Esophagus muscularis mucosa (tissue), 4 donors: ENCODE results near the gene FURIN. TPM values are rescaled to one million over a fixed set of nuclear protein-coding genes. Genes with fewer than 3 reads are reported as not detected.

Experiments
- DNase-seq: peaks from one replicate; pipeline ENCODE4 v3.0.0-alpha.2; 2017; ENCODE audit errors: extremely low spot score
- H3K27ac ChIP-seq, 4 donors: fragments of 200-600 bp; sonication (generic); replicated peaks in 1 of 4; 1 replicate in 3 of 4; 2 replicates in 1 of 4; pipeline ENCODE4 v1.5.1; 2016 to 2019; ENCODE audit warnings: mild to moderate bottlenecking in 1 of 4
- H3K27me3 ChIP-seq, 4 donors: fragments of 200-600 bp; sonication (generic); one replicate each; pipeline versions ENCODE4 v1.5.1 to v1.6.0; 2016 to 2019
- H3K36me3 ChIP-seq, 4 donors: fragments of 200-600 bp; sonication (generic); one replicate each; pipeline ENCODE4 v1.5.1; 2016 to 2019
- H3K4me1 ChIP-seq, 4 donors: fragments of 200-600 bp; sonication (generic); one replicate each; pipeline ENCODE4 v1.5.1; 2016 to 2019
- H3K4me3 ChIP-seq, 4 donors: fragments of 200-600 bp; sonication (generic); 1 replicate in 2 of 4; 2 replicates in 2 of 4; pipeline ENCODE4 v1.5.1; 2016 to 2019; ENCODE audit warnings: mild to moderate bottlenecking in 4 of 4, moderate library complexity in 1 of 4
- H3K9me3 ChIP-seq, 4 donors: fragments of 200-600 bp; sonication (generic); 1 replicate in 3 of 4; 2 replicates in 1 of 4; pipeline ENCODE4 v1.5.1; 2016 to 2019
- CTCF ChIP-seq, 3 experiments: fragments of 200-600 bp in 2 of 3; fragments of 450-650 bp in 1 of 3; sonication (generic) in 2 of 3; IDR thresholded peaks; one replicate each; pipeline ENCODE4 v1.5.1; 2017 to 2019; ENCODE audit warnings: antibody characterized with exemption in 3 of 3, mild to moderate bottlenecking in 2 of 3, moderate library complexity in 1 of 3
- EP300 ChIP-seq: sonication (generic); formaldehyde crosslinking; IDR thresholded peaks from one replicate; pipeline ENCODE4 v1.6.1; 2017; ENCODE audit warnings: antibody characterized with exemption
- POLR2A ChIP-seq: fragments of 450-650 bp; IDR thresholded peaks from one replicate; pipeline ENCODE4 v1.6.1; 2017; ENCODE audit warnings: antibody characterized with exemption, moderate library complexity, mild to moderate bottlenecking, low read depth
- POLR2AphosphoS5 ChIP-seq, 2 donors: sonication (generic); formaldehyde crosslinking; IDR thresholded peaks; one replicate each; pipeline ENCODE4 v1.6.1; 2017; ENCODE audit warnings: antibody characterized with exemption in 2 of 2
- WGBS: methylation state at CpG from one replicate; pipeline ENCODE4 v1.1.5; 2018; 5-methylcytosine and 5-hydroxymethylcytosine counted together
- intact Hi-C: fragments of 100-400 bp; cut with DNase I; formaldehyde crosslinking; loops from one replicate; pipeline ENCODE4 v1.15.1; 2023
- total RNA-seq, 4 donors: library from RNA; depleted of rRNA; stranded (reverse); fragments of >200 nt; gene quantifications; one replicate each; pipeline versions ENCODE4 v1.1.0 to v1.2.1, GENCODE V29; 2016

Gene FURIN
- total RNA-seq, 4 donors from 2014 or later, result 39.0 to 84.0 (median 80.3) TPM

GRCh38 chr15:90862964-90863778, 5.2 kb upstream of the FURIN start:
- peaks cover 0 to 5% (median 0%) of the 10 kb centered on the region in 4 donors for H3K27me3 ChIP-seq
- DNase-seq, result no peak
- intact Hi-C loops, result no loop called here
- peaks cover 0 to 8% (median under 1%) of the 10 kb centered on the region in 4 donors for H3K4me1 ChIP-seq
- H3K9me3 ChIP-seq, result no peaks in the 10 kb centered on the region
- TF ChIP-seq POLR2A (no peak), POLR2AphosphoS5 (IDR thresholded peaks at IDR 0.05) (no peak)
- H3K36me3 ChIP-seq, result no peaks in the 10 kb centered on the region
- no peak overlapping the region for H3K4me3 ChIP-seq
- H3K27ac ChIP-seq, result no peak overlapping the region
- 86% methylated on average over 5 of the region's 5 CpGs for WGBS

DNA sequence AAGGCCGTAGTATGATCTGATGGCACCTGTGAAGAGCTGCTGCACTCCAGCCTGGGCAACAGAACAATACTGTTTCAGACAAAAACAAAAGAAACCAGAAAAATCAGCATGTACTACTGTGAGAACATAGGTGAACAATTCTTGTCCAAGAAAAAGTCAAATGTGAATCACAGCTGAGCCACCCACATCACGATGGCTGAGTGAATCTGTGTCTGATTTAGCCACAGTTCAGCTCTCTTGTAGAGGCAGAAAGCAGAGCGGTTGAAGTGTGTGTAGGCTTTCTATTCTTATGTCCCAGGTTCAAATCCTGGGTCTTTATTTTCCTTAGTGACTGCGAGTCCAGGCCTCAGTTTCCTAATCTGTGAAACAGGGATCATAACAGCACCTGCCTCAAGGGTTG, 4.4 kb upstream of the FURIN start:
- no peaks in the 10 kb centered on the region for H3K36me3 ChIP-seq
- H3K4me3 ChIP-seq, result no peak overlapping the region
- no peak overlapping the region for H3K27ac ChIP-seq
- no peaks in the 10 kb centered on the region for H3K9me3 ChIP-seq
- TF ChIP-seq EP300 (no peak), POLR2AphosphoS5 (IDR thresholded peaks at IDR 0.05) (no peak), CTCF (IDR thresholded peaks at IDR 0.05) (no peak), POLR2A (no peak)
- peaks cover 0 to 5% (median 0%) of the 10 kb centered on the region in 4 donors for H3K27me3 ChIP-seq
- 95% methylated on average over 4 of the region's 4 CpGs for WGBS
- intact Hi-C loops, result no loop called here
- H3K4me1 ChIP-seq, result peaks cover 3 to 14% (median 7%) of the 10 kb centered on the region in 4 donors
- no peak for DNase-seq

DNA sequence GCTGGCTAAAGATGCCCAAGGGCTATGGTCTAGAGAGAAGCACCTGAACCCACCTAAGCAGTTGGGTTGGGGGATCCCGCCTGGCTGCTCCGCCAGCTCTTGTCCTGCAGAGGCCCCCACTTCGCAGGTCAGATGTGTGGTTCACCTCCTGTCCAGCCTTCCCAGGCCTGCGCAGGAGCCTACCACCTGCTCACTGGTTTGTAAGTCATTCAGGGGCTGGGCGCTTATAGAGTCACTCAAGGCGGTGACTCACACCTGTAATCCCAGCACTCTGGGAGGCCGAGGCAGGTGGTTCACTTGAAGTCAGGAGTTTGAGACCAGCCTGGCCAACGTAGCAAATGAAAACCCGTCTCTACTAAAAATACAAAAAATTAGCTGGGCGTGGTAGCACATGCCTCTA, 3.9 kb upstream of the FURIN start:
- no peak for DNase-seq
- 92% methylated on average over 10 of the region's 10 CpGs for WGBS
- intact Hi-C loops, result no loop called here

DNA sequence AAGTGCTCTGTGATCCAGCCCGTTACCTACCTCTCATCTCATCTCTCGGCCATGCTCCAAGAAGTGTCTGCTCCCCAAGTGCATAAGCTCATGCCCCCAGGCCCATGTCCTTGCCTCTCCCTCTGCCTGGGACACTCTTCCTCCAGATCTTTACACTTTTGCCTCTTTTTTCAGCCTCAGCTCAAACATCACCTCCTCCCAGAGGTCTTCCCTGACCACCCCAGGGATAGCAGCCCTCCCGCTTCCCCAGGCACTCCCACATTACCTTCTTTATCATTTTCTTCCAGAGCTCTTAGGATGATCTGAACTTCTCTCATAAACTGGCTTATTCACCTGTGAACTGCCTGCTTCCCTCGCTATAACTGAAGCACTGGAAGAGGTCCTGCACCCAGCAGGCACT, 2.7 kb upstream of the FURIN start:
- intact Hi-C loops, result no loop called here
- TF ChIP-seq CTCF (IDR thresholded peaks at IDR 0.05) (no peak), POLR2A (no peak), EP300 (no peak), POLR2AphosphoS5 (IDR thresholded peaks at IDR 0.05) (no peak)
- Histone ChIP-seq H3K36me3 (no peaks in the 10 kb centered on the region), H3K27ac (no peak overlapping the region), H3K9me3 (no peaks in the 10 kb centered on the region), H3K27me3 (peaks cover 0 to 5% (median 0%) of the 10 kb centered on the region in 4 donors), H3K4me3 (no peak overlapping the region), H3K4me1 (peaks cover 20 to 29% (median 24%) of the 10 kb centered on the region in 4 donors)
- no peak for DNase-seq
- WGBS, result 88% methylated on average over 4 of the region's 4 CpGs

More for the DNA sequence above, 3.9 kb upstream of the FURIN start:
- H3K4me3 ChIP-seq, result no peak overlapping the region
- H3K4me1 ChIP-seq, result peaks cover 8 to 19% (median 12%) of the 10 kb centered on the region in 4 donors
- no peaks in the 10 kb centered on the region for H3K9me3 ChIP-seq
- H3K36me3 ChIP-seq, result no peaks in the 10 kb centered on the region
- no peak overlapping the region for H3K27ac ChIP-seq
- H3K27me3 ChIP-seq, result peaks cover 0 to 5% (median 0%) of the 10 kb centered on the region in 4 donors
- TF ChIP-seq POLR2AphosphoS5 (IDR thresholded peaks at IDR 0.05) (no peak), CTCF (IDR thresholded peaks at IDR 0.05) (no peak), POLR2A (no peak), EP300 (no peak)

- no peaks in the 10 kb centered on the region for H3K36me3 ChIP-seq
- no peak overlapping the region for H3K27ac ChIP-seq
- no peak for DNase-seq
- intact Hi-C loops, result no loop called here
- no peaks in the 10 kb centered on the region for H3K9me3 ChIP-seq
- peaks cover 0 to 5% (median 0%) of the 10 kb centered on the region in 4 donors for H3K27me3 ChIP-seq
- 63% methylated on average over 13 of the region's 16 CpGs for WGBS
- no peak overlapping the region for H3K4me3 ChIP-seq
- TF ChIP-seq CTCF (IDR thresholded peaks at IDR 0.05) (no peak), POLR2A (no peak), EP300 (no peak), POLR2AphosphoS5 (IDR thresholded peaks at IDR 0.05) (no peak)
- H3K4me1 ChIP-seq, result peaks cover 23 to 30% (median 28%) of the 10 kb centered on the region in 4 donors
Observed at GRCh38 chr15:90866161-90866715, 2.1 kb upstream of the FURIN start.
